LoVo (cell line): ENCODE data around the gene LRRC18.

Source experiments
- DNase-seq: peaks from one replicate; pipeline ENCODE4 v3.0.0-alpha.2; 2016; ENCODE audit warnings: low spot score

Gene LRRC18

DNA sequence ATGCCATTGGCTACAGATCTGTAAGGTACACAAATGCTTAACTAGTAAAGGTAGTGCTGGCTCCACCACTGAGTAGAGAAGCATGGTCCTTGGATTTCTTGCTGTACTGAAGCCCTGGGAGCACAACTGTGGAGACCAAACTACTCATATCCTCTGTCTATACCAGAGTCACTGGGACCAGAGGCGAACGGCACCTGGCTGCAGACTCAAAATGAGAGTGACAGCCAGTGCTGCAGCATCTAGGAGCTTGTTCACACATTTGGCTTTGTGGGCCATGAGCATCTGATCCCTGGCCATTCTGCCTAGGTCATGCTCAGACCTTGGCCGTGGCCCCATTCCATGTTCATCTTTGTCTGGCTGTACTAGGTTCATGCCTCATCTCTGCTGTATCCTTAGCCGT, 31.9 kb downstream of the LRRC18 start:
- no peak for DNase-seq

DNA sequence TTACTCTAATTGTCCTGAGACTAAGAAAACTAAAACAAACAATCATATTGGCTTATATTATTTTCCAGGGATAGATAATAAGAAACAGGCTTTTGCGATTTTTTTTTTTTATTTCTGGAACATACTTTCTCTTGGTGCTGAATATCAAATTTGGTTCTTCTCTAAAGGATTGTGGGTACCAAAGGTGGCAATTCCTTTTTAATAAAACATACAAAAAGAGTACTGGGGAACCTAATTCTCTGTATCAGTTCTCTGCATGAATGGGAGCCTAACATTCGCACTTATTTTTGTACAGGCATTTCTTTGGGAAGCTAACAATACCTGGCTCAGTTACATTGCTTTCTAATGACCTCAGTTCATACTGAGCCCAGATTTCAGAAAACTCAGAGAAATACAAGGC, 32.8 kb downstream of the LRRC18 start:
- DNase-seq = no peak

DNA sequence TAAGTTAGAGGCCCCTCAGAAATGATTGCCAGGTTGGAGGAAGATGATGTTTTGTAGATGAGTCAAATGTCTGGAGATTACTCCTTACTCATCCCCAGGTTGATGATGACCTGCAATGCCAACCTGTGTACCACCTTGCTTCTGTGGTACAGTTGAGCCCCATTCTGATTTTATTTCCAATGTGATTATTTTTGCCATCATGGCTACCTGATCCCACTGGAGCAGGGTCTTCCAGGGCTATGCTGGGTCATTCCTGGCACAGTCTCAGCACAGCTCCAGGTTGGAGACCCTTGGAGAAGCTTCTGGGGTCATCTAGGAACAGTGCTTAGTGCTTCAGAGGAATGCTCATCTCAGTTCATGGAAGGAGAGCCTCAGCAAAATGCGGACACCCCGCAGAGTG, 34.3 kb downstream of the LRRC18 start:
- no peak for DNase-seq

DNA sequence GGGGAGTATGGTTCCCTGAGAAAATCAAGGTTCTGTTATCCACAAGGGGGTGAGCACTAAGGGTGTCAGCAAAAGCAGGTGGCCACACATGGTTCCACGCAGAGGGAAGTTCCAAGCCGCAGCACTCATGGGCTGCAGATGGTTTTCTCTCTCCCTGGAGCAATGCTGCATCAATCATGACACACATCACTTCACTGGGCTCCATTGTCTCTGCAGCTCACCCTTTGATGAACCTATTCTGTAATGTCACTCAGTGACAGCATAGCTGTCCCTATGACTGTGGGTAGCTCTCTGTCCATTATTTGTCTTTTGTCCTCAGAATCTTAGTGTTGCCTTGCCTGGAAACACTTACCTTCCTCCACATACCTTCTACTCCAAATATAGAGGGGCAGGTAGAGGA, 34.8 kb downstream of the LRRC18 start:
- DNase-seq = no peak

DNA sequence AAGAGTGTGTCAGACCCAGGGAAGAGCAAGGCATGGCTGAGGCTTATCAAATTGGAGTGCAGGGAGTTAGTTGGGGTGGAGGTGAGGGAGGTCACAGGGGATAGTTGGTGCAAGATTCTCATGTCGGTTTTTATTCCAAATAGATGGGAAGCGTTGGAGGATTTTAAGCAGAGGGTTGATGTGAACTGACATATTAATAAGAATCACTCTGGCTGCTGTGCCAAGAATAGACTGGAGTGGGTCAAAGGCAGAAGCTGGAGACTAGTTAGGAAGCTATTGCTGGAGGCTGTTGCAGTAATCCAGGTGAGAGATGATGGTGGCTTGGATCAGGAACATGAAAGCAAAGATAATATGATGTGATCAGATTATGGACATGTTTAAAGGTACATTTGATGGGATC, 36.5 kb downstream of the LRRC18 start:
- no peak for DNase-seq

DNA sequence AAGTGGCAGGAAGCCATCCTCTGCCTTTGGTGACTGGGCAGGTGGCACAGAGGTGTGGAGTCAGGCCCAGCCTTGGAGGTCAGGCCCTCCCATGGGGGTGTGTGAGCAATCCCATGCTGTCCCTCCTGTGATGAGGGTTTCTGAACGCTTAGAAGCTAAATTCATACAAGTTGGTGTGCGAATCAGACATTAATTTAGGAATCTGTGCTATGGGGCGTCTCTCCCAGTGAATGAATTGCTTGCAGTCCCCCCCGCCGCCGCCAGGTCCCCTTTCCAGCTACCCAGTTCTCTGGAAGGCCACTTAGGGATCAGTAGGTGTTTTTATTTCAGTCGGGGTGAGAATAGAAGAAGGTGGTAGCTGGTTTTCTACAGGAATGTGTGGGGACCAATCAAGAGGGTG, 37.5 kb downstream of the LRRC18 start:
- no peak for DNase-seq

DNA sequence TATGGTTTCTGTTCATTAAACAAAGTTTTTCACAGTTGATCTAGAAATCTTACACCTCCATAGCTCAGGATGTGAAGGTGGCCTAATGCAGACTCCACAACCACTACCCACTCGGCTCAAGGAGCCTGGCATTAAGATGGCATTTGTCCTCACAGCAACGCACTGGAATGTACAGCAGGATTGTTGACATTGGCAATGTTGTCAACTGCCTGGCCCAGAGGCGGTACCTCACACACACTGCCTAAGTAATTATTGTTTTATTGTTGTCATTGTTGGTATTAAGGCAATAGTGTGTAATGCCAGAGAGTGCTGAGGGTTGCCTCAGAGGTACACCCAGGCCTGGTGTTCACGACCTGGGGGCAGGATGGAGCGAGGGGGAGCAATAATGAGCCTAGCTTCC, 38.3 kb downstream of the LRRC18 start:
- DNase-seq = no peak

DNA sequence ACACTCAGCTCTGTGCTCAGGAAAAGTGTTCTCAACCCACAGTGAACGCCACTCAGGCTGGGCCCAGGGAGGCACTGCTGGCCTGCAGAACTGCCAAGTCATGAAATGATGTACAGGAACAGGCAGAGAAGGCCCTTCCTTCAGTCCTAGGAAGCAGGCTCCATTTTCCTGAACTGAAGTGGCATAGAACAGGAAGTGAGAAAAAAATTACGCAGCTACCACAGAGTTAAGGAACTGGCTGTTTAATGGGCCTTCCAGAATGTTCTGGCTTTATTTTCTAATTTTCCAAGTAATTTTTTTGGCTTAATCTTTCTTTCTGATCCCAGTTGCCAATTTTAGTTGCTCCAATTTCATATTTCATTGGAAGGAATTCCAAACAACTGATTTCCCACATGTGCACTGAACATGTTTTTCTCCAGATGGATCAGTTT, 39.3 kb downstream of the LRRC18 start:
- DNase-seq = no peak

DNA sequence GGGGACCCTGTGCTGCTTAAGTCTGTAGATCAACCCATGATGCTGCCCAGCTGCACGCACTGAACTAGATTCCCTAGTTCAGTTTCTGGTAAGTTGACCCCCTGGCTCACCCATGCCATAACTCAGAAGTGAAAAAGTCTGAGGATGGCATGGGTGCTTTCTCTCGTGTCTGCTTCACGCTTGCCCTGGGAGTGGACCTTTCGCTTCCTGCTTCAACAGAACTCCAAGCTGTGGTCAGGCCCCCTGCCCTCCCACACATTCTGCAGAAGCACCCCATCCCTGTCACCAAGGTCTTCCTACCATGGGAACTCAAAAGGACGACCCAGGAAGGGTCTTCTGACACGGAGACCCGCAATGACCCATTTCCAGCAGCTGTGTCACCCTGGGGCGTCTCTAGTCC, 39.9 kb downstream of the LRRC18 start:
- no peak for DNase-seq

DNA sequence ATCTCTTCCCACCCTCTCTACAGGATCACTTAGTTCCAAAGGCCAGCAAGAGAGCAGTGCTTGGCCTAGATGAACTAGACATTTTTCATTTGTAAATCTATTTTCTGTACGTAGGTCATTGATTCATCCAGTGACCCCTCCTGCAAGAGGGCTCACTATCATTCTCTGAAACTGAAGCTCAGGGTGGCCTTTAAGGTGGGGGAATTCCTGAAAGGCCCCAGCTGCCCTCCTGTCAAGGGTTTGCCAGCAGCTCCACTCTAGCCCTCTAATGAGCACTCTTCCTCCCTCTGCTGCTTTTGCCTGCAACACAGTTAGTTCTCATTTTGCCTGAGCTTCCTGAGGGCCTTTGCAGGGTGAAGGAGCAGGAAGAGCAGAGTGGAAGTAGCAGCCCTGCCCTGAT, 41.2 kb downstream of the LRRC18 start:
- no peak for DNase-seq

DNA sequence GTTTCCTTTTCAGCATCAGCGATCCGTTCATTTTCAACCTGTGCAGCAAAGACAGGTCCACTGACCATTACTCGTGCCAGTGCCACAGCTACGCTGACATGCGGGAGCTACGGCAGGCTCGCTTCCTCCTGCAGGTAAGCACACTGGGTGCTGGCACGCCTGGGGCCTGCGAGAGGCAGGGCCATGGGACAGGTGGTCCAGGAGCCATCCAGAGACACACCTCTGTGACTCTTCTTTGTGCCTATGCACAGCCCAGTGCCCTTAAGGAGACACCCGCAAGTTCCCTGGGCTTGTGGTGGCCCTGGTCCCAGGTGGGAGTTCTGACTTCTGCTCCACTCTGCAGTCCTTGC, 42.2 kb downstream of the LRRC18 start:
- no peak for DNase-seq

DNA sequence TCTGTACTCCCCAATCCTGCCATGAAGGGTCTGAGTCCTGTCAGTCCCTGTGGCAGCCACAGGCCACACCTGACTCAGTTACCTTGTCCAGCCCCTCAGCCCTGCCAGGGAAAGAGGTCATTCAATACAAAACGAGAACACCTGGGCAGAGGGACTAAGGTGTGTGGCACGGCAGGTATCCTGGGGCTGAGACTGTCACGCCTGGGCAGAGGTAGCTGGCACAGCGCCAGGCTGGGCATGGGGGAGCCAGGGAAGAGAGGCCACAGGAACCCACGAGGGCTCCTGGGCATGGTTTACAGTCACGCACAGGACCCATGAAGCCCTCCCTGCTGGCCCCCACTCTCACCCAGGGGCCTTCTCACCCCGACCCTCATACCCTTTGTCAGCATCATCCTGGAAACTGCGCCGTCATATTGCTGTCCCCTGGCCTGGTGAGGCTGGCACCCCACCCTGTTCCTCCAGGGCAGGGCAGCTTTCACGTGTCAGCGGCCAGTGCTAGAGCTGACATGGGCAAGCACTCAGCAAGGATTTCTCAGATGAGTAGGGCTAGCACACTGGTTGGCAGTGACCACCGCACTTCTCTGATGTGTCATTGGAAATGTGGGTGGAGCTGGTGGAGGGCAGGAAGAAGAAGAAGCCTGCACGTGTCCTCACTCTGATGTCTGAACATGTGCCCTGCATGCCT, 42.7 kb downstream of the LRRC18 start:
- no peak for DNase-seq

DNA sequence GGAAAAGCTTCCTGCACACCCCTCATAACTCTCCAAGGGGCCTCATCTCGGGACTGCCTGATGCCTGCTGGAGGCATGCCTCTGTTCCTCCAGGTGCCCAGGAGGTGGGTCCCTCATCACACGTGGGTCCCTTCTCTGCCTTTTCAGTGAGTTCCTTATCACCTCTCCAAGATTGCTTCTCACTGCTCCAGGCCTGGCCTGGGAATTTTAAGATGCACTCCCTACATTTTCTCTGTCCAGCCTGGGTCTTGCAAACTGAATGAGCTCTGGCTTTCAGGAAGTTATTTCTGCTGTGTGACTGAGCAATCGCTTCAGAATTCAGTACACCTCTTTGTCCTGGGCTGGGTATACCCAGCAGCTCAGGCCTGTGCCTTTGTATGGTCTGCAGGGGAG, 43.8 kb downstream of the LRRC18 start:
- DNase-seq = no peak

DNA sequence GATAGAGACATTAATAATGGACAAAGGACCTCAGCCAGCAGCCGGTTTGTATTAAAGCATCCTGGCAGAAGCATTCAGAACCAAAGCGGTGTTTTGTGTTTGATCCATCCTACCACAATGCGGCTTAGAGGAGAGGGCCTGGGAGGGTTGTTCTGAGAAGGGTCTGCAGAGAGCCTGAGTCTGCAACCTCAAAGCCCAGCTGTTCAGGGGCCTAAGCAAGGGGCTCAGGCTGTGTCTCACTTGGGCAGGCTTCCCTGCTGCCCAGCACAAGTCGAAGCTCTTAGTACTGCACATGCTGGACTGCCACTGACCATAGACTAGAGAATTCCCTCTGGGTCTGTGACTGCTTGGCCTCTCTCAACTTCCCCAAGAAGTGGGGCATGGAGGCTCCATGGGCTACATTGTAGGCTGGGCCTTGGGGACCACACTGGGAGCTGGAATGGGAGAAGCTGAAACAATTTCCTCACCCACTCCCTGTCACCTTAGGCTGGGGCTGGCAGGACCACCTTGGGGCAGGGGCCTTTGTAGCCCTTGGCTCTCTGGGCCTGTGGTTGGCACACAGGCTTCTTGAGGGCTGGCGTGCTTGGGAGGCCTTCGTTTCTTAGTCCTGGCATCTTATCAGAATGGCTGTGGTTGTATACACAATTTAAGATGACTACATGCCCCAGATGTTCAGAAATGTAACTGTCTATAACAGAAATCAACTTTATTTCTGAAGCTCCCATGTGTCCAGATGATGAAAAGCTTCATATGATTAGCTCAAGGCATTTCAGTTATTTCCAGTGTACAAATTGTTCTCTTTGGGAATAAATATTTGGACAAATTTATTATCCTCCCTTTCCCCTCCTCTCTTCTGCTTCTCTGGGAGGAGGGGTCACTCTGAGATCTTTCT, 44.5 kb downstream of the LRRC18 start:
- DNase-seq = no peak

DNA sequence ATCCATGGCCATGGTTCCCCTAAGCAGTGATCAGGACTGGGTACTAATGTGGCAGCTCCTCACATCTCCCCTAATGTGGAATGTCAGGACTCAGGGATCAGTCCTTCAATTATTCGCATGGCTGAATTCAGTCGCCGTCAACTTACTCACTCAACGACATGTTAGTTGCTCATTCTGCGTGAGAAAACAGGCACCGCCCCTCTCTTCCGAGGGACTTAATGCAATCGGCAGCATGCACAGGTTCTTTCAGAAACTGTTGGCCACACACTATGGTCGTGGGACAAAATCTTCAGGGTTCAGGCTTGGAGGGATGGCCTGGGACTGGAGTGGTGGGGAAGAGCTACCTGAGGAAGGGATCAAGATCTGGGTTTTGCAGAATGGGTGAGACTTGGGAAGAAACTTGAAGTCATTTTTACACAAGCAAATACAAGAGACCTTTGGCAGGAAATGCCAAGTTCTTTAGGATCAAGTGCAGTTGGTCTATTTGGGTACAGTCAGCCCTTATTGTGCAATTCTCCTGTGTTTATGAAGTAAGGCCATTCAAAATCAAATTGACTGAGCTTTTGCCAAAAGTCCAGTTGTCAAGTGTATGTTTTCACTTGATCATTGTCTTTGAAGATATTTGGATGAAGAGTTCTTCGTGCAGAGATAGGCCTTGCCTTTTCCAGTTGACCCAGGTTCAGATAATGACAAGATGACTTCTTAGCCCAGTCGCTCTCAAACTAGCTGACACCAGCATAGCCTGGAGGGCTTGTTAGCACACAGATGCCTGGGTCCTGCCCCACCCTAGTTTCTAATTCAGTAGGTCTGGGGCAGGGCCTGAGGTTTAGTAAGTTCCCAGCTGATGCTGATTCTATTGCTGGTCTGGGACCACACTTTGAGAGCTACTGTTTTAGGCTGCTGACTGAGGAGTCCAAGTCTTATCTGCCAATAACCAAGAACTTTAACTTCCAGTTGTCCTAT, 48.5 kb downstream of the LRRC18 start:
- no peak for DNase-seq

DNA sequence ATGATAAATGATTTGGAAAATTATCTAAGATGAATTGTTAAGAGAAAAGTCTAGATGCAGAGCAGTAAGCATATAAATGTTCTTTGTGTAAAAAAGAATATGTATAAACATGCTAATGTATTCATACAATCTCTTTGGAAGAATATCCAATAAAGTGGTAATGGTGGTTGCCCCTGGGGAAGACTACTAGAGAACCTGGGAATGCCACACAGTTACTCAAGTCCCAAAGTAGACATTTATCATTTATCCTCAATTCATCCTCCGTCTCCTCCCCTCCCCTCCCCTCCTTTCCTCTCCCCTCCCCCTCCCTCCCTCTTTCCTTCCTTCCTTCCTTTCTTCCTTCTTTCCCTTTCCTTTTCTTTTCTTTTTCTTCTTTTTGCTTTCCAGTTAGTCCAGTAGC, 51.7 kb downstream of the LRRC18 start:
- DNase-seq = no peak

DNA sequence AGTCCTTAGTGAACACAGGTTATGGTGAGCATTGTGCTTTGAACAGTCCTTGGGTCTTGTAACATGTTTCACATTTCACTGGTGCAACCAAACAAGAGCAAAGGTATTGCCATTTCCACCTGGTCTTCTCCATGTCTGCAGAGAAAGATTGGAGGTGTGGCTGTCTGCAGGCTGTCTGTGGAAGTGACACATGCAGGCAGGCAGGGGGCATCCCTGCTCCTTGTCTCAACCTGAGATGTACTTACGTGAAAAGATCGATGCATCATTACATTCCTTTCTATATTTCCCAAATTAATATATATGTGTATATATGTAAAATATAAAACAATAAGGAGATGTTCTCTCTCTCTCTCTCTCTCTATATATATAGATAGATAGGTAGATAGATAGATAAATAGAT, 54.3 kb downstream of the LRRC18 start:
- DNase-seq = peak; percentile 5

DNA sequence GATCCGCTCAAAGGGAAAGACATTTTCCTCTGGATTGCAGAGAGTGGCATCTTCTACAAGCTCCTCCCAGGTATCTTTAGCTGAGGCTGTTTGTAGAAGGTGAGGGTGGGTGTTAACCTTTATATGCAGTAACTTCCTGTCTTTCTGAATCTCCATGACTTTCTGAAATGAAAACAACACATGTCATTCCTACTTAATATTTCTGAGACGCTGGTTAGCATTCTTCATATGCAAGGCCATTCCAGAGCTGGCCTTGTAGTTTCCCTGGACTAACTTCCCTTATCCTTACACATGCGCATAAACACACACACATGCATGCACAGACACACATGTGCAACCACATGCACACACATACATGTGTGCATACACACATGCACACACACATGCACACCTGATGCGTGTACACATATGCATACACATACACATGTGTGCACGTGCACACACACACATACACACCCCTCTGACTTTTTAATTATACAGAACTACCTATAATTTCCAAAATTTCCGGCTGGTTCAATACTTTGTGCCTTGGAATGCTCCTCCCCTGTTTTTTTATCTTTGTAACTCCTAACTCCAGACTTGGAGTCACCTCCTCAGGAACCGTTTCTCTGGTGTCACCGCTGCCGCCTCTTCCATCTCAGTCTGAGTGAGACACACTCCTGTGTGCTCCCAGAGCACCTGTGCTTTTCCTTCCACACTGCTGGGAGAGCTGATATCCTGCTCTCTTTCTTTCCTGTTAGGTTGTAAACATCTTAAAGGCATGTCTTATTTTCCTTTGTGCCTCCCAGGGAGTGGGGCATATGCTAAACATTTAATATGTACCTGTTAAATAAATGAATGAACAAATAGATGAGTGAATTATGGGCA, 55.2 kb downstream of the LRRC18 start:
- DNase-seq = no peak

DNA sequence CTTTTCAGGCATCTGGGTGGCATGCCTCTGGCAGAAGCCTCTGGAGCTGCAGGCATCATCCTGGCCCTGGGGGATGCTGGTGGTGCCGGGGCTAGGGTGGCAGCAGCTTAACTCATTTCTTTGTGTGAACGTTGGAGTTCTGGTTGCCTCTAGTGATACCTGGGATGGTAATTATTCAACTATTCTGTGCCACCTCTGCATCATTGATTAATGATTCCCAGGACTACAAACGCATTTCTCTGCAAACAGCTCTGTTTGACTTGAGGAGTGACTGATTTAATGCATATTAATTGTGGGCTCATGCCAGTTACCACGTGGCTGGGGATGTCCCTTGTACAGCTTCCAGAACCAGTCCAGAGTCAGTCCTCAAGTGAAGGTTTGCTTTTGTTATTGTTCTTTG, 55.9 kb downstream of the LRRC18 start:
- DNase-seq = no peak

DNA sequence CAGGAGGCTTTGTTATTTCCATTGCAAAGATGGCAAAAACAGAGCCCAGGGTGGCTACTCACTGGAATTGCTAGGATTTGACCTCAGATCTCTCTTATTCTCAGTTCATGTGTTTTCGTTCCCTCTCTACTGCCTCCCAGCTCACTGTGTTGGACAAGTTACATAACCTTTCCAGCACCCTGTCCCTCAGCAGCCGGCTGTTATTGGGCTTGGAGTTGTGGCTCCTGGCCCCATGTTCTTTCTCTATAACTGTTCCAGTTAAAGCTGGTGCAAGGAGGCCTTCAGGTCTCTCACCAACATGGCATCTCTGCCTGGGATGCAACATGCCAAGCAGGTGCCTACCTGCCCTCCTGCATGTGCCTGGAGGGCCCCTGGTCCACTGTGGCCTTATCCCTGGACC, 56.8 kb downstream of the LRRC18 start:
- DNase-seq = no peak

DNA sequence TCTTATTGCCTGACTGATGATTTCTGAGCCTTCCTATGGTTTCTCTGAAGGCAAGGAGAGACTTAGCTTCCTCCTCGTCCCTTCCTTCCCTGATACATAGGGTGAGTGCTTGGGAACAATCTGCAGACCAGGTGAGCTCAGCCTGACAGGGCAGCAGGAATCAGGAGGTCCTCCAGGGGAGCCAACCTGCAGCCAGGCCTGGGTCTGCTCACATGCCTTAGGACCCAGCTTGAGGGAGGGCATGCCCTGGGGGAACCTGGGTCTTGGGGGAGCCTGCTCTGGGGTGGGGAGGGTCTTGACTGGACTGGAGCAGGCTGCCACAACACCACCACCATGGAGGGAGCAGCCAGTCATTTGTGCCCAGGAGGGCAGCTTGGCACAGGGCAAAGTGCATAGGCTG, 57.7 kb downstream of the LRRC18 start:
- no peak for DNase-seq
